Stimulated activated CD4-positive, alpha-beta T cell treated with anti-CD3 and anti-CD28 coated beads, Interleukin-4, amount 100 ng/mL, for 48 hours (primary cell): Measurements from ENCODE around the gene PADI4.
"Not testable (repeated sequence)": the region's sequence is repeated elsewhere in the genome, so short reads cannot be mapped to it uniquely, and the experiment has no call there.

ENCODE experiments used
- DNase-seq, 2 donors: peaks; one replicate each; pipeline ENCODE4 v3.0.0-alpha.2; 2020; ENCODE audit warnings: low read depth in 2 of 2

Gene PADI4

GRCh38 chr1:17393230-17393629 is 85.2 kb downstream of the PADI4 start:
- DNase-seq, result no peak

DNA sequence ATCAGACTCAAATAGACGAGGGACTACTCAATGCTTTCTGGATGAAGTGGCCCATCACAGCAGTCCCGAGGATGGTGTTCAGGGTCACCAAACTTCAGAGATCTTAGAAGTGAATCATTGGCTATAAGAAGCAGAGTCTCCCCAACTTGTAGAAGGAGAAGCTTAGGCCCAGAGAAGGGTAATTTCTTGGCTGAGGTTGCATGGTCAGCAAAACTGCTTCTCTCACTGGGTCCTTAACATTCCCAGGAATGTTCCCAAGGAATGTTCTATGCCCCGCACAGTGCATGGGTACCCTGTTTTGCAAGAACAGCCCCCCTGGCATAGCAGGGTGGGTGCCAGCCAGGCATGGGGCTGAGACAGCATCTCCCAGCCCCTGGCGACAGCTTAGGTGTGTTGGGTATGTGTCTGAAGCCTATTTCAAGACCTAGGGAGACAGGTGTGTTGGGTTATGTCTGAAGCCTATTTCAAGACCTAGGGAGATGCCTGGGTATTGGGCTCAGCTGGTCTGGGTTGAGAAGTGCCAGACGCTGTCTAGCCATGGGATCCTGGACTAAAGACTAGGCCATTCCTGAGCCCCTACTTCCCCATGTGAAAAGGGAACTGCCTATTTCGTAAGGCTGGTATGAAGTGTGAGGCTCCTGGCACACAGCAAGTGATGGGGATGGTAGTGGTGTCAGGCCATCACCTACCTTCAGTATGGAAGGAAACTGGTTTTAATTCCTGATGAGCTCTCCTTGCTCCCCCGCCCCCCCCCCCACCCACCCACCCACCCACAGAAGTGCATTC is 90.1 kb downstream of the PADI4 start:
- no peak for DNase-seq

- no peak for DNase-seq
These were observed 92.8 kb downstream of the PADI4 start for GRCh38 chr1:17400725-17401341.

GRCh38 chr1:17401841-17402240 is 93.8 kb downstream of the PADI4 start:
- no peak for DNase-seq

DNA sequence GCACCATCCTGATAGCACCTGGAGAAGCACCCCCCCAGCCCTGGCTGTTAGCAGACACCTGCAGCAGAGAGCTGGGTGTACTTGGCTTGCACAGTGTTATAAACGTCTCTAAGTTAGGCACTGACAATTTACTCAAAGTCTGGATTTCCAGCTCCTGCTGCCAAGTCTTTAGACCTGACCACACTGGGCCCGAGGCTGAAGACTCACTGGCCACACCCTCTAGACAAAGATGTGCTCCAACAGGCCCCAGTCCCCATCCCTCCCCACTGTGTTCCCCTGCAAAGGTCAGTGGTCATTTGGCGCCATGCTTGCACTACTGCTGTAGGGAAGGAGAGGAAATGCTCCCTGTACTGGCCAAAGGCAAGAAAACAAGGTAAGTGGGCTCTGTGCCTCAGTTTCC is 95.1 kb downstream of the PADI4 start:
- DNase-seq, result no peak

DNA sequence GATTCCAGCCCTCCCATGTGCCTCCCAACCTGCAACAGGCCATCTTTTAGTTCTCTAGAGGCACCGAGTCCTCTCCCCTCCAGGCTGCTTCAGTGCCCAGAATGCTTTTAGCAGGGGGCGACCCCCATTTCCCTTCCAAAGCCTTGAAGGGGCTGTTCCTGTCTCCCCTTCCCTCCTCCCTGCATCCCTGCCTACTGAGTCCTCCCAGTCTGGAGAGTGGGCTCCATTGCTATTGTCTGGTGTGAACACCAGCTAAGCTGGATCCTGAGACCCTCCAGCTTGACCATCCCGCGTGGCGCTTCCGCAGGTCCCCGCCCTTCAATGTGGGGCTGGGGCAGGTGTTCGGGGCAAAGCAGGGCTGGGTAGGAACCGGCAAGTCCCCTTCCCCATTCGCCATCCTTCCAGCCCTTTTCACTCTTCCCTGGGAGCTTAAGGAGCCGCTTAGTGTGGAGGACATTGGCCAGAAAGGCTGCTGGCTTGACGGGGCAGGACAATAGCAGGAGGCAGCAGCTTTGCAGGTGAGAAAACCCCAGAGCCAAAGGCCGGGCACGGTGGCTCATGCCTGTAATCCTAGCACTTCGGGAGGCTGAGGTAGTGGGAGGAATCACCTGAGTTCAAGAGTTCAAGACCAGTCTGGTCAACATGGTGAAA is 96.2 kb downstream of the PADI4 start:
- DNase-seq, result no peak

DNA sequence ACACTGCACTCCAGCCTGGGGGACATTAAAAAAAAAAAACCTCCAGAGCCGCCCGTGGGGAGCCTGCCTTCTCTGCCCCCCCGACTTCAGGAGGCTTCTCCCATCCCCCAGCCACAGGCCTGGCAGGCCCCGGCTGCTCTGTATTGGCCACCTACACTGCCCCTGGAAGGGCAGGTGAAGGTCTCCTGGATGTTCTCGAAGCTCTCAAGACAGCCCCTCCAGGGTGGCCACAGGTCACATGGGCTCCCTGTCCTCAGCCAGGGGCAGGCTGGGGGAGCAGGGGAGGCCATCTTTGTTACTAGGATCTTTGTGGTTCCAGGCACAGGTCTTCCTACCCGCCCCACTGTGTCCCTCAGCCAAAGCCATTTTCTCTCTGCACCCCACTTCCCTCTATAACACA is 96.8 kb downstream of the PADI4 start:
- DNase-seq, result no peak

- peak; percentile 26 to 33 for DNase-seq
These were observed 98.1 kb downstream of the PADI4 start for GRCh38 chr1:17405898-17406759.

DNA sequence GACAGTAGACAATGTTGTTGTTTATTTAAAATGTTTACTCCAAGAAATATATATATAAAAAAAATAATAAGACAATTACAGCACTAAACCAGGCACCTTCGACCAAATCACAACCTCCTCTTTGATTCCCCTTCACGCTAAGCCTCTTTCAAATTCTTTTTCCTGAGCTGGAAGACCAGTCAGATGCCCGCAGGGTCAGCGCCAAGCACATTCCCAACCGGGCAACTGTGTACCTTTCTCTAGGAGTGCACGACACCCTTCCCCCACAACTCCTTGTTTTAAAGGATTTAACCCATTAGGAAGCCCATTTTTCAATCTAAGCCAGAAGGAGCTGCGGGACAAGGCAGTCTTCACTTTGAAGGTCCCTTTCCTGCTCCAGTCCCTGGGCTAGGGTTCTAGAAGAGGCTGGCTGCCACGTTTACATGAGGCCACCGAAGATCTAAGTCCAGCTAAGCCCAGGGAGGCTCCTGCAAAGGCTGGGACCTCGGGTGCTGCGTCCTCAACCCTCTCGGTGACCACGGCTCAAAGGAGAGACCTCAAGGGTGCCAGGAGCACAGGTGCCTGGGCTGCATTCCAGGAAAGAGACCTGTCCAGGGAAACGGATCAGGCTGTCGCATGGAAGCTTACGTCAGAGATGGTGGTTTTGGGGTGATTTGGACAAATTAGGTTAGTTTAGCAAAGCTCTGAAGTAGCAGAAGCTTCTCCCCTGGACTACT is 98.9 kb downstream of the PADI4 start:
- not testable (repeated sequence) for DNase-seq

DNA sequence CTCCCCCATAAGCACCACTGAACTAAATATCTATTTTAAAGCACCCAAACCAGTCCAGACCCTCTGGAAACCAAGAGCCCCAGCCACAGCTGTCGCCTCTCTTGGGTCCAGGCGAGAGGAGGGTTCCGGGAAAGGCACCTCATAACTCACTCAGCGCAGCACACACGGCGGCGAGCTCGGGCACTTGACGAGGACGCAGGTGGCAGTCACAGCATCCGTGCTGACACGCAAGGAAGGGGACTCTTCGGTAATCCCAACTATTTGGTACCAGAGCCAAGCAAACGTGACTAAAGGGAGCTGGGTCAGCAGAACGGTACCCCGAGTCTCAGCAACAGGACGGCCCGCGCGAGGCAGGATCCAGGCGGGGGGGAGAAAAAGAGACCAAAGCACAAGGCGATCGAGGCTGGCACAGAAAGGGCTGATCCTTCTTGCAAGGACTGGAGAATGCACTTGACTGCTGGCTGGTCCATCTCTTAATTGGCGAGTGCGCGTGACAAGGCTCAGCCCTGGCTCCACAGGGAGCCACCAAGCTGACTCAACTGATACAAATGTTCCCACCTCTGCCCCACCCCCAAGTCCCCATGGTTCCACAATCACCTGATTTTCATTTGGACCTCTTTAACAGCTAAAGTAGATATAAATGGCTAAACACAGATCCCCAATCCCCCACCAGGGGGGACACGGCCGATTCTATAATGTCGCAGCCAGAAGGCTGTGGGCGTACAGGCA is 100.0 kb downstream of the PADI4 start:
- DNase-seq, result not testable (repeated sequence)

DNA sequence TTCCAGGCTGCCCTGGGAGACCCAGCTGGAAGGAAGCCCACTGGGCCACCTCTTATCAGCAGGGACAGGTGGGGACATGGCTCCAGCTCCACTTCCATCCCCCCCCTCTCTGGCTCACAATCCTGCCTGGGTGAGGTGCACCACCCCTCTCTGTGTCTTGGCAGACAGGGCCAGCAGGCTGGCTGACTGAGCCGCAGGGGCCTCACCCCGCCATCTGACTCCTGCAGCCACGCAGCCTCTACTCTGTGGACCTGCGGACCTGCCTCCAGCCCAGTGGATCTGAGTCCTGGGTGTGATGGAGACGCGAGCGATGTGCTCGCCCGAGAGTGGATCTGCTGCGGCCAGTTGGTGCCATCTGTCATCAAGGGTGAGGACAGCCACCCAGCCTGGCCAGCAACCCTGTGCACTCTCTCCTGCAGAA is 101.4 kb downstream of the PADI4 start:
- DNase-seq, result no peak

DNA sequence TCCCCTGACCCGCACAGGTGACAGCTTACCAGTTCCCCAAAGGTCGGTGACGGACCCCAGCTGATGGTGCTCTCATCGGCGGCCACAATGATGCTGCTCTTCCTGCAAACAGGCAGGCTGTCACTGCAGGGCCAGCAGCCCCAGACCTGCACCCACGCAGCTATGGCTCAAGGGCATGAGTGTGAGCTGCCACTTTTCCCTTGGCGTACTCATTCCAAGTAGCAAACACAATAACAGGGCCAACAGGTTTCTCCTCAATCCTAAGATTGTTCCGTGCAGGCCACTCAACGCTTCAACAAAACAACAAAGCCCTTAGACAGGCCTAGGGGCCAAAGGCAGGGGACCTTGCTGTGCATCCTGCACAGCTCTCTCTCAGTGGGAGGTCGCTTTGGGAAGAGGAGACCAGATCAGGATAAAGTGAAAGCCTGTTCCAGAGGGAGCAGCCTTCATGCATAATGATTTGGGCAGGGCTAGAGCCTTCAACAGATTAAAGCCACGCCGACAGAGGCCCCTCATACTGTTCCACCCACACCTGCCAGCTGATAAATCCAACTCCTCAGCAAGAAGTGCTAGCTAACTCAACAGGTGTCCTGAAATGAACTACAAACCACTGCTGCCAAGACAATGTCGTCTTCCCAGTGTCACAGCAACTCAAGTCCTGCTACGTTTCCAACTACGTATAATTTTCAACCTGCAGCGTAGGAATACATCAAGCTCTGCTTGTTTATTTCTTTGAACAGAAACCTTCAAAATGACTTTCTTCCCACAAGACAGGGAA is 104.3 kb downstream of the PADI4 start:
- no peak for DNase-seq
